HepG2 (cell line): Measurements from ENCODE around the gene IFT122. TPM values are rescaled to one million over a fixed set of nuclear protein-coding genes. Genes with fewer than 3 reads are reported as not detected.

Experiments used
- ATAC-seq: fragments of 200-7000 bp; cut with Tn5 transposase; 3 replicates; pipeline ENCODE4 v1.9.1; 2020; ENCODE audit warnings: mild to moderate bottlenecking, moderate library complexity
- BruUV-seq: library from RNA; stranded (reverse); fragments of 400-500 nt; replicated peaks from 2 replicates; lab custom pipeline; 2021; lab: Mats Ljungman, UMichigan
- CTCF ChIA-PET: fragments of 300-600 bp; formaldehyde crosslinking; extraction: SDS; loops from one replicate; lab custom pipeline; 2021; ENCODE audit warnings: low total read pairs, inconsistent platforms, low intra/inter-chr PET ratio; lab: Yijun Ruan, JAX
- POLR2A ChIA-PET: fragments of 350-600 bp; sonication (Branson Sonifier 250); formaldehyde crosslinking; loops from one replicate; lab custom pipeline; 2020; ENCODE audit warnings: antibody characterized with exemption, inconsistent platforms; lab: Yijun Ruan, JAX
- DNase-seq: peaks from one replicate; pipeline ENCODE4 v3.0.0-alpha.2; 2015; ENCODE audit warnings: low spot score
- FAIRE-seq: peaks from 3 replicates; lab custom pipeline; 2011; peaks lifted over from hg19 to GRCh38; lab: Jason Lieb, UNC
- H2AFZ ChIP-seq: one replicate; pipeline ENCODE4 v1.6.1; 2011; ENCODE audit warnings: low read length, inconsistent platforms
- H3K27ac ChIP-seq: fragments of 300-600 bp; 3 replicates; pipeline ENCODE4 v1.8.0; 2011; ENCODE audit warnings: mixed run types, mild to moderate bottlenecking, mixed read lengths, low read length, inconsistent platforms; ENCODE audit not compliant: insufficient read depth; ENCODE audit errors: extremely low read length
- H3K27me3 ChIP-seq, 2 experiments: fragments of 200-600 bp in 1 of 2; 2 replicates in 1 of 2; 3 replicates in 1 of 2; pipeline versions ENCODE4 v1.6.0 to v1.8.0; 2011; ENCODE audit warnings: low read length in 2 of 2, mild to moderate bottlenecking in 2 of 2, moderate library complexity in 2 of 2, inconsistent platforms in 1 of 2; ENCODE audit not compliant: insufficient read depth in 2 of 2, control insufficient read depth in 1 of 2
- H3K36me3 ChIP-seq, 2 experiments: fragments of 200-600 bp in 1 of 2; replicated peaks in 1 of 2; 2 replicates in 1 of 2; 3 replicates in 1 of 2; pipeline versions ENCODE4 v1.5.1 to v1.8.0; 2011; ENCODE audit warnings: low read length in 2 of 2, inconsistent platforms in 1 of 2; ENCODE audit not compliant: insufficient read depth in 2 of 2, control insufficient read depth in 1 of 2
- H3K4me1 ChIP-seq: 2 replicates; pipeline ENCODE4 v1.5.1; 2012; ENCODE audit warnings: low read length, inconsistent platforms; ENCODE audit not compliant: insufficient read depth
- H3K4me2 ChIP-seq: 2 replicates; pipeline ENCODE4 v1.6.0; 2011; ENCODE audit warnings: low read depth, low read length, inconsistent platforms
- H3K4me3 ChIP-seq, 3 experiments: fragments of 200-600 bp in 1 of 3; sonication (generic), shearing (Covaris generic) in 1 of 3; replicated peaks in 1 of 3; 2 replicates each; pipeline ENCODE4 v1.5.1; 2011 to 2016; ENCODE audit warnings: low read length in 3 of 3, inconsistent platforms in 2 of 3, low read depth in 2 of 3, mild to moderate bottlenecking in 2 of 3, control low read depth in 1 of 3, mixed read lengths in 1 of 3; ENCODE audit not compliant: insufficient read depth in 1 of 3
- H3K79me2 ChIP-seq: one replicate; pipeline ENCODE4 v1.6.1; 2011; ENCODE audit warnings: low read length, inconsistent platforms; ENCODE audit not compliant: insufficient read depth
- H3K9ac ChIP-seq: 2 replicates; pipeline ENCODE4 v1.6.0; 2011; ENCODE audit warnings: mild to moderate bottlenecking, low read depth, low read length, inconsistent platforms; ENCODE audit not compliant: insufficient read depth
- H3K9me3 ChIP-seq: 2 replicates; pipeline ENCODE4 v1.5.1; 2012; ENCODE audit warnings: mild to moderate bottlenecking, low read length
- H4K20me1 ChIP-seq: 2 replicates; pipeline ENCODE4 v1.6.0; 2011; ENCODE audit warnings: inconsistent platforms, mild to moderate bottlenecking, low read length, moderate library complexity; ENCODE audit not compliant: insufficient read depth
- HNRNPL ChIP-seq: fragments of 200-400 bp; formaldehyde crosslinking; IDR thresholded peaks from 2 replicates; pipeline ENCODE4 v1.6.1; 2017; ENCODE audit warnings: mild to moderate bottlenecking, low read depth, low read length
- KDM5A ChIP-seq: fragments of 200-600 bp; sonication (generic); IDR thresholded peaks from 2 replicates; pipeline ENCODE4 v1.7.0; 2018; ENCODE audit warnings: antibody characterized with exemption, mild to moderate bottlenecking, low read length, borderline replicate concordance
- TRIM24 ChIP-seq: sonication (generic); formaldehyde crosslinking; IDR thresholded peaks from 2 replicates; pipeline ENCODE4 v1.8.0; 2022; ENCODE audit warnings: mild to moderate bottlenecking, missing genetic modification reagents
- ZBTB14 ChIP-seq: sonication (generic); formaldehyde crosslinking; IDR thresholded peaks from 2 replicates; pipeline ENCODE4 v1.4.0; 2020; ENCODE audit warnings: missing genetic modification reagents
- ZNF563 ChIP-seq: sonication (generic); formaldehyde crosslinking; IDR thresholded peaks from 2 replicates; pipeline ENCODE4 v1.8.0; 2022; ENCODE audit warnings: mild to moderate bottlenecking, moderate library complexity, missing genetic modification reagents
- ZNF614 ChIP-seq: IDR thresholded peaks from 2 replicates; pipeline ENCODE4 v1.6.1; 2018; ENCODE audit warnings: missing biosample characterization, missing genetic modification reagents, inconsistent platforms, borderline replicate concordance
- ZNF619 ChIP-seq: sonication (generic); formaldehyde crosslinking; IDR thresholded peaks from 2 replicates; pipeline ENCODE4 v1.4.0; 2020; ENCODE audit warnings: mild to moderate bottlenecking, missing genetic modification reagents
- ZNF687 ChIP-seq: sonication (generic); formaldehyde crosslinking; IDR thresholded peaks from 2 replicates; pipeline ENCODE4 v1.5.1; 2020; ENCODE audit warnings: mild to moderate bottlenecking, missing genetic modification reagents, moderate library complexity
- ZNF768 ChIP-seq: sonication (generic); formaldehyde crosslinking; IDR thresholded peaks from 2 replicates; pipeline ENCODE4 v1.4.0; 2020; ENCODE audit warnings: missing genetic modification reagents
- ZSCAN12 ChIP-seq: sonication (generic); formaldehyde crosslinking; IDR thresholded peaks from 2 replicates; pipeline ENCODE4 v1.9.0; 2021; ENCODE audit warnings: mild to moderate bottlenecking, missing genetic modification reagents
- WGBS: methylation state at CpG from one replicate; pipeline ENCODE4 v1.1.6; 2017; ENCODE audit warnings: low lambda C conversion rate; 5-methylcytosine and 5-hydroxymethylcytosine counted together
- in situ Hi-C: cut with HindIII; loops from 2 replicates; pipeline ENCODE4 v1.10.0; 2017; ENCODE audit warnings: low pct_unique_long_range_greater_than_20kb; ENCODE audit not compliant: extremely low pct_ligation_motif_present
- intact Hi-C: fragments of 100-400 bp; cut with micrococcal nuclease; formaldehyde crosslinking; loops from one replicate; pipeline ENCODE4 v1.10.0; 2022; ENCODE audit not compliant: unreplicated experiment
- polyA plus RNA-seq, 8 experiments: library from polyadenylated mRNA; depleted of rRNA in 3 of 8; stranded (reverse) in 7 of 8; unstranded in 1 of 8; fragments of >200 nt; fragmentation: Illumina TruSeq in 4 of 8; extraction: Trizol in 4 of 8; gene quantifications; 2 replicates each; pipeline versions ENCODE4 v1.2.1 to v1.2.3, GENCODE V29; 2011 to 2016; ENCODE audit warnings: low read depth in 4 of 8, missing spikeins in 1 of 8, mixed read lengths in 1 of 8; ENCODE audit not compliant: insufficient read depth in 1 of 8
- total RNA-seq, 5 experiments: library from RNA; depleted of rRNA; stranded (reverse); fragments of >200 nt; fragmentation: Illumina TruSeq; extraction: Trizol; gene quantifications; 2 replicates each; pipeline ENCODE4 v1.2.3, GENCODE V29; 2016; ENCODE audit warnings: low read depth in 1 of 5

IFT122 gene
- total and polyA plus RNA-seq, 2 of the 13 experiments (the other 11 are each of a cell fraction or from before 2014, with no cell fraction given): 10.1 to 10.3 TPM

- no peak for TF ChIP-seq ZNF687 (CRISPR knock-in tag)
- no peak for TF ChIP-seq HNRNPL
- no peak for TF ChIP-seq ZSCAN12
- TF ChIP-seq ZBTB14 (CRISPR knock-in tag): no peak
- TF ChIP-seq ZNF563 (CRISPR knock-in tag): no peak
- no peak for TF ChIP-seq KDM5A
- no peak for TF ChIP-seq ZNF619 (CRISPR knock-in tag)
- TF ChIP-seq ZNF614 (CRISPR knock-in tag): no peak
Measured at GRCh38 chr3:129567939-129568338, 127.9 kb downstream of the IFT122 start (continued).

- no peak overlapping the region for H3K27ac ChIP-seq
- POLR2A ChIA-PET: no interaction called here
- in situ Hi-C loops: no loop called here
Measured at GRCh38 chr3:129569856-129570255, 129.8 kb downstream of the IFT122 start.

More at GRCh38 chr3:129569856-129570255, 129.8 kb downstream of the IFT122 start:
- ATAC-seq (no peak), DNase-seq (no peak), FAIRE-seq (no peak)
- 100% methylated on average over 4 of the region's 7 CpGs for WGBS
- Histone ChIP-seq H3K4me1 (no peaks in the 10 kb centered on the region), H3K9me3 (no peaks in the 10 kb centered on the region), H3K27me3 (no peaks in the 10 kb centered on the region), H3K4me3 (no peak overlapping the region), H3K79me2 (no peaks in the 10 kb centered on the region), H3K9ac (no peak overlapping the region), H3K36me3 (peaks cover 11 to 12% of the 10 kb centered on the region in 2 experiments; a peak in 4 of 5 replicates), H2AFZ (no peak overlapping the region), H4K20me1 (no peaks in the 10 kb centered on the region), H3K4me2 (no peak overlapping the region)
- TF ChIP-seq ZNF768 (CRISPR knock-in tag) (peak; percentile 95), TRIM24 (CRISPR knock-in tag) (no peak)
- no TSS peak for BruUV-seq
- intact Hi-C loops: no loop called here
- CTCF ChIA-PET: no interaction called here
